ENCODE measurements around the gene LDHB. TPM values are rescaled to one million over a fixed set of nuclear protein-coding genes. Genes with fewer than 3 reads are reported as not detected.

LDHB gene
- total RNA-seq, 1 experiment from 2014 or later = 548 TPM

GRCh38 chr12:21604245-21605101 is 53.2 kb downstream of the LDHB start, which contains the start of gene GYS2:
Gene GYS2, minus strand, starts transcription at chr12:21604847. Its CDS starts 255 bp downstream, at chr12:21604592.
- POLR2A ChIA-PET (ENCODE audit: unreplicated experiment) = no interaction called here
- ATAC-seq = no peak

GRCh38 chr12:21602774-21603173 is 54.9 kb downstream of the LDHB start:
- POLR2A ChIA-PET (ENCODE audit: unreplicated experiment) = no interaction called here
- H3K27me3 ChIP-seq (ENCODE audit: low read length) = peaks cover 4% of the 10 kb centered on the region; the same call in 1 of the 2 replicates
- ATAC-seq = no peak

More at GRCh38 chr12:21604245-21605101, 53.2 kb downstream of the LDHB start, which contains the start of gene GYS2:
- H3K79me2 ChIP-seq (ENCODE audit: low read length) = no peaks in the 10 kb centered on the region
- DNase-seq = no peak
- H3K9ac ChIP-seq (ENCODE audit: low read length) = no peak within 1 kb of the TSS
- no peak within 1 kb of the TSS for H3K4me2 ChIP-seq (ENCODE audit: low read length)
- TF ChIP-seq EZH2phosphoT487 (IDR thresholded peaks at IDR 0.05; ENCODE audit: borderline replicate concordance, low read length) (no peak), CTCF (conservative IDR thresholded peaks at IDR 0.05; ENCODE audit: low read depth, low read length) (no peak), EZH2 (IDR thresholded peaks at IDR 0.05; ENCODE audit: low read length, unreplicated experiment) (no peak)
- H3K4me3 ChIP-seq (ENCODE audit: low read length) = no peak within 1 kb of the TSS
- H2AFZ ChIP-seq (ENCODE audit: low read length) = no peak within 1 kb of the TSS
- CTCF ChIA-PET = no interaction called here
- no peaks in the 10 kb centered on the region for H4K20me1 ChIP-seq (ENCODE audit: low read length)
- no TSS peak for BruUV-seq (replicated peaks)
- H3K36me3 ChIP-seq (ENCODE audit: low read depth, low read length) = no peaks in the 10 kb centered on the region
- no peak within 1 kb of the TSS for H3K27ac ChIP-seq (ENCODE audit: low read length)
- H3F3A ChIP-seq (ENCODE audit: low read length, unreplicated experiment) = no peaks in the 10 kb centered on the region
- H3K27me3 ChIP-seq (ENCODE audit: low read length) = peaks cover 4% of the 10 kb centered on the region; the same call in 1 of the 2 replicates
- H3K9me2 ChIP-seq (replicated peaks; ENCODE audit: low read length) = no peaks in the 10 kb centered on the region
- H3K4me1 ChIP-seq (ENCODE audit: insufficient read depth, low read length) = no peaks in the 10 kb centered on the region
- H3K9me3 ChIP-seq (ENCODE audit: low read length) = no peaks in the 10 kb centered on the region
- intact Hi-C loops (cut with micrococcal nuclease) = loop anchor here (10.0 kb wide), 1 partner anchor 410 kb away; no protein-coding TSS in a partner anchor

More at GRCh38 chr12:21602774-21603173, 54.9 kb downstream of the LDHB start:
- BruUV-seq (replicated peaks) = no TSS peak
- Histone ChIP-seq H3F3A (ENCODE audit: low read length, unreplicated experiment) (no peaks in the 10 kb centered on the region), H4K20me1 (ENCODE audit: low read length) (no peaks in the 10 kb centered on the region), H3K4me1 (ENCODE audit: insufficient read depth, low read length) (no peaks in the 10 kb centered on the region), H3K4me2 (ENCODE audit: low read length) (no peak overlapping the region), H2AFZ (ENCODE audit: low read length) (no peak overlapping the region), H3K4me3 (ENCODE audit: low read length) (no peak overlapping the region), H3K79me2 (ENCODE audit: low read length) (no peaks in the 10 kb centered on the region), H3K27ac (ENCODE audit: low read length) (no peak overlapping the region), H3K9ac (ENCODE audit: low read length) (no peak overlapping the region), H3K9me3 (ENCODE audit: low read length) (no peaks in the 10 kb centered on the region), H3K9me2 (replicated peaks; ENCODE audit: low read length) (no peaks in the 10 kb centered on the region), H3K36me3 (ENCODE audit: low read depth, low read length) (no peaks in the 10 kb centered on the region)
- no peak for TF ChIP-seq EZH2 (IDR thresholded peaks at IDR 0.05; ENCODE audit: low read length, unreplicated experiment)
- TF ChIP-seq CTCF (conservative IDR thresholded peaks at IDR 0.05; ENCODE audit: low read depth, low read length) = no peak
- no peak for TF ChIP-seq EZH2phosphoT487 (IDR thresholded peaks at IDR 0.05; ENCODE audit: borderline replicate concordance, low read length)
- intact Hi-C loops (cut with micrococcal nuclease) = loop anchor here (10.0 kb wide), 1 partner anchor 412 kb away; no protein-coding TSS in a partner anchor
- DNase-seq = no peak
- CTCF ChIA-PET = no interaction called here
